HG02870 (cell line): ENCODE measurements around the gene INKA2.

Source experiments
- ATAC-seq: cut with Tn5 transposase; IDR thresholded peaks from one replicate; pipeline ENCODE4 v1.9.1; 2021; ENCODE audit warnings: mild to moderate bottlenecking, moderate library complexity; ENCODE audit not compliant: unreplicated experiment

The INKA2 gene

GRCh38 chr1:111739194-111739924 is at the start of gene INKA2:
TSS of gene INKA2 (minus strand) at chr1:111739395. CDS start at chr1:111739242, 153 bp downstream.
- ATAC-seq, result peak; percentile 79

- no peak for ATAC-seq
These were observed 47.5 kb upstream of the INKA2 start for GRCh38 chr1:111786669-111787207.

GRCh38 chr1:111784273-111784901 is 45.2 kb upstream of the INKA2 start:
- no peak for ATAC-seq

- no peak for ATAC-seq
These were observed 40.4 kb upstream of the INKA2 start for GRCh38 chr1:111779546-111779945.

- no peak for ATAC-seq
These were observed 39.4 kb upstream of the INKA2 start for GRCh38 chr1:111778541-111779051.

GRCh38 chr1:111778066-111778465 is 38.9 kb upstream of the INKA2 start:
- no peak for ATAC-seq

- ATAC-seq, result no peak
These were observed 38.1 kb upstream of the INKA2 start for GRCh38 chr1:111777301-111777700.

GRCh38 chr1:111776861-111777260 is 37.7 kb upstream of the INKA2 start:
- ATAC-seq, result no peak

- no peak for ATAC-seq
These were observed 37.2 kb upstream of the INKA2 start for GRCh38 chr1:111776391-111776790.

GRCh38 chr1:111775966-111776365 is 36.8 kb upstream of the INKA2 start:
- no peak for ATAC-seq

- ATAC-seq, result no peak
These were observed 31.7 kb upstream of the INKA2 start for GRCh38 chr1:111770916-111771315.

GRCh38 chr1:111769517-111770146 is 30.4 kb upstream of the INKA2 start:
- ATAC-seq, result no peak

GRCh38 chr1:111768625-111769024 is 29.4 kb upstream of the INKA2 start:
- ATAC-seq, result no peak

- no peak for ATAC-seq
These were observed 28.8 kb upstream of the INKA2 start for GRCh38 chr1:111768023-111768422.

- ATAC-seq, result no peak
These were observed 23.1 kb upstream of the INKA2 start for GRCh38 chr1:111762332-111762731.

GRCh38 chr1:111761717-111762116 is 22.5 kb upstream of the INKA2 start:
- no peak for ATAC-seq

- no peak for ATAC-seq
These were observed 19.2 kb upstream of the INKA2 start for GRCh38 chr1:111758373-111758772.

GRCh38 chr1:111756124-111756513 is 16.9 kb upstream of the INKA2 start:
- ATAC-seq, result peak; percentile 8

- ATAC-seq, result peak; percentile 89
These were observed 16.3 kb upstream of the INKA2 start, which contains the start of gene DDX20 for GRCh38 chr1:111755331-111756123. TSS of gene DDX20 (plus strand) at chr1:111755901. CDS start at chr1:111755925, 24 bp downstream.

- ATAC-seq, result no peak
These were observed 15.8 kb upstream of the INKA2 start for GRCh38 chr1:111754984-111755330.
